AG10803 (cell line): Measurements from ENCODE around the gene NFE2L3.

ENCODE experiments used
- DNase-seq: peaks from one replicate; pipeline ENCODE4 v3.0.0; 2010; ENCODE audit warnings: low read depth
- H3K4me3 ChIP-seq: 2 replicates; pipeline ENCODE4 v1.5.1; 2011; ENCODE audit warnings: mild to moderate bottlenecking, low read length, control low read depth
- TF ChIP-seq, protein P1 (sequence below): conservative IDR thresholded peaks from 2 replicates; pipeline ENCODE4 v1.5.1; 2011; ENCODE audit warnings: mild to moderate bottlenecking, low read length, control low read depth, inconsistent platforms

NFE2L3 gene

DNA sequence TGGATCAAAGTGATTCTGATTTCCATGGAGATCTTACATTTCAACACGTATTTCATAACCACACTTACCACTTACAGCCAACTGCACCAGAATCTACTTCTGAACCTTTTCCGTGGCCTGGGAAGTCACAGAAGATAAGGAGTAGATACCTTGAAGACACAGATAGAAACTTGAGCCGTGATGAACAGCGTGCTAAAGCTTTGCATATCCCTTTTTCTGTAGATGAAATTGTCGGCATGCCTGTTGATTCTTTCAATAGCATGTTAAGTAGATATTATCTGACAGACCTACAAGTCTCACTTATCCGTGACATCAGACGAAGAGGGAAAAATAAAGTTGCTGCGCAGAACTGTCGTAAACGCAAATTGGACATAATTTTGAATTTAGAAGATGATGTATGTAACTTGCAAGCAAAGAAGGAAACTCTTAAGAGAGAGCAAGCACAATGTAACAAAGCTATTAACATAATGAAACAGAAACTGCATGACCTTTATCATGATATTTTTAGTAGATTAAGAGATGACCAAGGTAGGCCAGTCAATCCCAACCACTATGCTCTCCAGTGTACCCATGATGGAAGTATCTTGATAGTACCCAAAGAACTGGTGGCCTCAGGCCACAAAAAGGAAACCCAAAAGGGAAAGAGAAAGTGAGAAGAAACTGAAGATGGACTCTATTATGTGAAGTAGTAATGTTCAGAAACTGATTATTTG lies 33.3 kb downstream of the NFE2L3 start:
- TF ChIP-seq, protein P1, sequence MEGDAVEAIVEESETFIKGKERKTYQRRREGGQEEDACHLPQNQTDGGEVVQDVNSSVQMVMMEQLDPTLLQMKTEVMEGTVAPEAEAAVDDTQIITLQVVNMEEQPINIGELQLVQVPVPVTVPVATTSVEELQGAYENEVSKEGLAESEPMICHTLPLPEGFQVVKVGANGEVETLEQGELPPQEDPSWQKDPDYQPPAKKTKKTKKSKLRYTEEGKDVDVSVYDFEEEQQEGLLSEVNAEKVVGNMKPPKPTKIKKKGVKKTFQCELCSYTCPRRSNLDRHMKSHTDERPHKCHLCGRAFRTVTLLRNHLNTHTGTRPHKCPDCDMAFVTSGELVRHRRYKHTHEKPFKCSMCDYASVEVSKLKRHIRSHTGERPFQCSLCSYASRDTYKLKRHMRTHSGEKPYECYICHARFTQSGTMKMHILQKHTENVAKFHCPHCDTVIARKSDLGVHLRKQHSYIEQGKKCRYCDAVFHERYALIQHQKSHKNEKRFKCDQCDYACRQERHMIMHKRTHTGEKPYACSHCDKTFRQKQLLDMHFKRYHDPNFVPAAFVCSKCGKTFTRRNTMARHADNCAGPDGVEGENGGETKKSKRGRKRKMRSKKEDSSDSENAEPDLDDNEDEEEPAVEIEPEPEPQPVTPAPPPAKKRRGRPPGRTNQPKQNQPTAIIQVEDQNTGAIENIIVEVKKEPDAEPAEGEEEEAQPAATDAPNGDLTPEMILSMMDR, result no peak
- DNase-seq, result no peak
- no peak overlapping the region for H3K4me3 ChIP-seq

DNA sequence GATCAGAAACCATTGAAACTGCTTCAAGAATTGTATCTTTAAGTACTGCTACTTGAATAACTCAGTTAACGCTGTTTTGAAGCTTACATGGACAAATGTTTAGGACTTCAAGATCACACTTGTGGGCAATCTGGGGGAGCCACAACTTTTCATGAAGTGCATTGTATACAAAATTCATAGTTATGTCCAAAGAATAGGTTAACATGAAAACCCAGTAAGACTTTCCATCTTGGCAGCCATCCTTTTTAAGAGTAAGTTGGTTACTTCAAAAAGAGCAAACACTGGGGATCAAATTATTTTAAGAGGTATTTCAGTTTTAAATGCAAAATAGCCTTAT lies 33.8 kb downstream of the NFE2L3 start:
- TF ChIP-seq, protein P1, result no peak
- no peak overlapping the region for H3K4me3 ChIP-seq
- DNase-seq, result no peak

DNA sequence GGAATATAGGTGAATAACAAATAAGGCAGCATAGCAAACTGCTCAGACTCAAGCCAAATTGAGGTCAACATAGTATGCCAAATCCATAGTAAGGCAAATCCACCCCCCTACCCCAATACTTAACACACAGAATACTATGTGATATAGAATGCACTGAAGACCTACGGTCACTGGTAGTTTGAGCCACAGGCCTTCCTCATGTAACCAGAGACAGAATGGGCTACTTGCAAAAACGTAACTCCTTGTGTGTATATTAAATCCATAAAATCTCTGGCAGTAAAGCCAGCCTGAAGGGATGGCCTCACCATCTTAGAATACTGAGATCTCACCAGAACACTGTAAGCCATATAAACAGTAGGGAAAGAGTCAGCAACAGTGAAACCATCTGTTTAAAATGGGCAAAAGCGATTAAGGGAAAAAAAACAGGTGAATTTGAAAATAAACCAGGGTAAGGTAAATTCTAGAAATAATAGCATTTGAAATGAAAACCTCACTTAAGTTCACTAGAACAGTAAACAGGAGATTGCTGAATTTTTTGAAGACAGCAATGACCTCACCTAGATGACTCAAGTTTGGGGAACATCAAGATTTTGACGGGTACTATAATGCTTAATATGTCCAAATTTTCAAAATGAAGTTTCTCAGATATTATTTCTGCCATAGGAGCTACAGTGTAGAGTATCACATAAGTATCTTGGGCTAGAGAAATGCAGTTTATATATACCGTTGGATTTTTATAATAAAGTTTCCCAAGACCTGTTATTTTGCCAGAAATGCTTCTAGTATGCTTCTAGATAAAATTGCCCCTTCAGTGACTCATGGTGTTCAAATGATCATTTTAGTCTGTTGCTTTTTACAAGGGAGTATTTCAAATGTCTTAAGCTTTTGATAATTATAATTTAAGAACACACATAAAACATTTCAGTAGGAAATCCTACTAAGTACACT lies 34.6 kb downstream of the NFE2L3 start:
- no peak overlapping the region for H3K4me3 ChIP-seq
- TF ChIP-seq, protein P1, result no peak
- DNase-seq, result no peak

DNA sequence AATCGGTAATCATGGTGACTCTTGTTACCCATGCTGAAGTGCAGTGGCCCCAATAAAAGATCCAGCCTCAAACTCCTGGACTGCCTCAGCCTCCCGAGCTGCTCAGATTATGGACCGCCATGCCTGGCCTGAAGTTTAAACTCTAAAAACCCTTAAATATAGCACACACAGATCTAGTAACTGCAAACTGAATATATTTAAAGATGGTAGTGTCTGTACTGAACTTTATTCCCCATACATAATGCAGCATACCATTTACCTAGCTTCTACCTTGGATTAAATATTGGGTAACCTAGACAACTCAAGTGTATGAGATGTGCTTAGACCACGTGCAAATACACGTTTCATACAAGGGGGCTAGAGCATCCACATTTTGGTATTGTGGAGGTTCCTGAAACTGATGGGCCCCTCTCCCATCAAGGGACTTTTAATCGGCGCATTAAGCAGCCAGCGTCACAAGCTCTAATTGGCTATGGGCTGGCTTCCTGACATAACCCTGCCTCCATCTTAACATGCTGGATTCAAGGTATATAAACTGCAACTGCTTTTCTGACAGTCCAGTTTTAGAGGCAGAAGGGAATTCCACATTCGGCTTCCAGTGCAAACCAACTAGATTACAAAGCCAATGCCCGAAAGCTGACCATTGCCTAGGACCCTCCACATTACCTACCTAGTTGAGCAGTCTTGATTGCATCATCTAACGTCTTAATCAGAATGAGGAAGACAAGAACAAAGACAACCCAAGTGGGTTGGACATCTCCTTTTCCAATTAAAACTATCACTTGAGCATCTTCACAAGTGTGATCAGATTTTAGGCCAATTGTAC lies 35.6 kb downstream of the NFE2L3 start:
- H3K4me3 ChIP-seq, result no peak overlapping the region
- DNase-seq, result no peak
- TF ChIP-seq, protein P1, result no peak

DNA sequence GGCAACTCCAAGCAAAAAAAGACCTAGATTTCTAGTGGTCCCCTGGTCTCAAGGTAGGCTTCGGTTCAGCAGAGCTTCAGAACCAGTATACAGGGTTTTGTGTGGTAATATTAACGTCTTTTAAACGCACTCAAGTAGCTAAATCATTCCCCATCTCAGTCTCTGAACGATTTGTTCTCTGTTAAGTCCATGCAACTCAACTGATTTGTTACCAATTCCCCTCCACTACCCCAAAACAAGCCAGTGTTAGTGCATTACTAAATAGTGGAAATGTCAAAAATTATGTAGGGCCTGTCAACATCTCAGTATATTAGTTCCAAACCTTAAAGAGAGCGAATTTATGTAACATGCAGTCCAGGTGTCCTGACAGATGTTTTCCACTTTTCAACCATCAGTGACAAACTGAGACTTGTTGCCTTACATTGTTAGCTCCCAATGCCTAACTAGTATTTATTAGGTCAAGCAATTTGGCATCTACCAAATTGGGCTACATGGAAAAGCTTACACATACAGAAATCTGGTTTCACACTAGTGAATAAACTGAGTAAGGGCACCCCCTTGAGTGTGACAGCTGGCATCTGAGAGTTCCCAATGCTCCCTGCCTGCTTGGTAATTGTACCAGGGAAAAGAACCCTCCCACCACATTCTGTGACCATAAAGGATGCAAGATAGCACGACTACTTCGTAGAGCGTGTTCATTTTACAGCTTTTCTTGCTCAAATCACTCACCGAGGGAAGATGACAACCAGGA lies 36.4 kb downstream of the NFE2L3 start:
- no peak for DNase-seq
- TF ChIP-seq, protein P1, result no peak
- H3K4me3 ChIP-seq, result no peak overlapping the region

DNA sequence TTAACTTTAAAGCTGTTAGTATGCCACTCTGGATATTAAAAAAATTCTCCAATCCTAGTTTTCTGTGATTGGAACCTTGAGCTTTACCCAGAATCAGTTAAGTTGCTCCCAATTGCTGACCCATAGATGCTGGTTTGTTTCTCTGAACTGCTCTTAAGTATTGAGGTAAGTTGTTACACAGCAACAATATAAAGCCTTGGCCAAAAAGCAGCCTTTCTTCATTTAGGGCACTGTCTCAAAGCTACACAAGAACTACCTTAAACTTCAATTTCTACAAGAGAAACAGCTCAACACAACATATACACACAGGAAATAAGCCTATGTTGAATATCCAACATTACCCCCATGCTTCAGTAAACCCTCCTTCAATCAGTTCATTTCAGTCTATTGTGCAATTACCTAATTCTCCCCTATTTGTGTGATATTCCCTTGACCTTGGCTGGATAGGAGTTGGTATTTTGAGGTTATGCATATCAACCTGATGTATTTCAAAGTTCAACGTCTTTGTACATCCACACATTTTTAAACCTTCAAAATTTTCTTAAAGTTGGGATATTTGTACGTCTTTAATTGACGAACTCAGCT lies 37.1 kb downstream of the NFE2L3 start:
- no peak for DNase-seq
- TF ChIP-seq, protein P1, result no peak
- H3K4me3 ChIP-seq, result no peak overlapping the region
